ENCODE measurements around the gene PRRG3. TPM values are rescaled to one million over a fixed set of nuclear protein-coding genes. Genes with fewer than 3 reads are reported as not detected.

Gene PRRG3
- total and polyA plus RNA-seq, 8 donors, result 0.10 to 7.3 (median 0.14) TPM; not detected in 3

DNA sequence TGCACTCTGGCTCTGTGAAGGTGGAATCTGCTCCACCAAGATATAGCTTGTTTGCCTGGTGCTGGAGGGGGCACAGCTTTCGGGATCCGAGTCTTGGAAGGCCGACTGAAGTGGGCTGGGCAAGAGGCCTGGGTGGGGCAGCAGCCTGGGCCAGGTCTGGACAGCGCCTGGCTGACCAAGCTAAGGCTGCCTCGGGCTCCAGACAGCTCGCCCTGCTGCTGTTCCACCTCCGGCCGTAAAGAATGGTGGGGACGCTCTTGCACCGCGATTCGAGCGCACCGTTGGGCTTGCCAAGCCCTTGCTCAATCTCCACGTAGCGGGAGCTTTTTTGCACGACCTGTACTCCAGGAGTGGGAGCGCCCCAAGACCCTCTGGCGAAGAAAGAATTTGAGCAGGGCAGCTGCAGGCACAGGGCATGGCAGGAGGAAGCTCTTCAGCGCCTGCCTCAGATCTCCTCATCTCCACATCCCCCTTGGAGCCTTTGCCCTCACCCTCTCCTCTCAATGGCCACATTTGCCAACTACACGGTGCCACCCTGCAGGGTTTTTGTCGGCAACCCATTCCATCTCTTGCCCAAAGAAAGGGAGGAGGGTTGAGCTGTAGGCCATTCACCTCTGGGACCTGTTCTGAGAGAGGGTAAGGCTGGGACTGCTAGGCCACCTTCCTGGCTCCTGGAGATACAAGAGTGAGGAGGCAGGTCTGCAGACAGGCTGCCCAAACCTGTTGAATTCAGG, 58.2 kb downstream of the PRRG3 start:
- DNase-seq, result peak; percentile 35 to 76
- WGBS, 5 donors, result 11 to 33% (median 17%) methylated on average over 2 to 22 of the region's 22 CpGs
- no peaks in the 10 kb centered on the region for H3K36me3 ChIP-seq
- intact Hi-C loops (cut with DNase I; ENCODE audit: low total_unique reads), result loop anchor here (10.0 kb wide), 1 partner anchor 881 kb away; the partner anchor contains the start of gene GABRQ
- H3K9me3 ChIP-seq, result no peaks in the 10 kb centered on the region
- TF ChIP-seq POLR2AphosphoS5 (IDR thresholded peaks at IDR 0.05), result no peak
- TF ChIP-seq EP300 (IDR thresholded peaks at IDR 0.05), result no peak
- TF ChIP-seq, protein P1, sequence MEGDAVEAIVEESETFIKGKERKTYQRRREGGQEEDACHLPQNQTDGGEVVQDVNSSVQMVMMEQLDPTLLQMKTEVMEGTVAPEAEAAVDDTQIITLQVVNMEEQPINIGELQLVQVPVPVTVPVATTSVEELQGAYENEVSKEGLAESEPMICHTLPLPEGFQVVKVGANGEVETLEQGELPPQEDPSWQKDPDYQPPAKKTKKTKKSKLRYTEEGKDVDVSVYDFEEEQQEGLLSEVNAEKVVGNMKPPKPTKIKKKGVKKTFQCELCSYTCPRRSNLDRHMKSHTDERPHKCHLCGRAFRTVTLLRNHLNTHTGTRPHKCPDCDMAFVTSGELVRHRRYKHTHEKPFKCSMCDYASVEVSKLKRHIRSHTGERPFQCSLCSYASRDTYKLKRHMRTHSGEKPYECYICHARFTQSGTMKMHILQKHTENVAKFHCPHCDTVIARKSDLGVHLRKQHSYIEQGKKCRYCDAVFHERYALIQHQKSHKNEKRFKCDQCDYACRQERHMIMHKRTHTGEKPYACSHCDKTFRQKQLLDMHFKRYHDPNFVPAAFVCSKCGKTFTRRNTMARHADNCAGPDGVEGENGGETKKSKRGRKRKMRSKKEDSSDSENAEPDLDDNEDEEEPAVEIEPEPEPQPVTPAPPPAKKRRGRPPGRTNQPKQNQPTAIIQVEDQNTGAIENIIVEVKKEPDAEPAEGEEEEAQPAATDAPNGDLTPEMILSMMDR (IDR thresholded peaks at IDR 0.05), result peak in 5 of 7 experiments; percentile 56 to 70 (median 64)
- no peak for TF ChIP-seq POLR2A (IDR thresholded peaks at IDR 0.05)
- peaks cover 0 to 8% (median 0%) of the 10 kb centered on the region in 4 donors for H3K4me1 ChIP-seq
- peaks cover 0 to 17% (median 0%) of the 10 kb centered on the region in 3 donors for H3K27me3 ChIP-seq
- no peak overlapping the region for H3K27ac ChIP-seq
- H3K4me3 ChIP-seq, result no peak overlapping the region

GRCh38 chrX:151754047-151754429, 58.8 kb downstream of the PRRG3 start:
- no peak overlapping the region for H3K4me3 ChIP-seq
- no peaks in the 10 kb centered on the region for H3K36me3 ChIP-seq
- no peak overlapping the region for H3K27ac ChIP-seq
- no peak for TF ChIP-seq POLR2AphosphoS5 (IDR thresholded peaks at IDR 0.05)
- TF ChIP-seq EP300 (IDR thresholded peaks at IDR 0.05), result no peak
- TF ChIP-seq, protein P1 (IDR thresholded peaks at IDR 0.05), result no peak
- DNase-seq, result no peak
- WGBS, 5 donors, result 53 to 76% (median 57%) methylated on average over 5 to 6 of the region's 6 CpGs
- peaks cover 0 to 8% (median 0%) of the 10 kb centered on the region in 4 donors for H3K4me1 ChIP-seq
- peaks cover 0 to 17% (median 0%) of the 10 kb centered on the region in 3 donors for H3K27me3 ChIP-seq
- no peaks in the 10 kb centered on the region for H3K9me3 ChIP-seq
- intact Hi-C loops (cut with DNase I; ENCODE audit: low total_unique reads), result loop anchor here (10.0 kb wide), 1 partner anchor 881 kb away; the partner anchor contains the start of gene GABRQ

DNA sequence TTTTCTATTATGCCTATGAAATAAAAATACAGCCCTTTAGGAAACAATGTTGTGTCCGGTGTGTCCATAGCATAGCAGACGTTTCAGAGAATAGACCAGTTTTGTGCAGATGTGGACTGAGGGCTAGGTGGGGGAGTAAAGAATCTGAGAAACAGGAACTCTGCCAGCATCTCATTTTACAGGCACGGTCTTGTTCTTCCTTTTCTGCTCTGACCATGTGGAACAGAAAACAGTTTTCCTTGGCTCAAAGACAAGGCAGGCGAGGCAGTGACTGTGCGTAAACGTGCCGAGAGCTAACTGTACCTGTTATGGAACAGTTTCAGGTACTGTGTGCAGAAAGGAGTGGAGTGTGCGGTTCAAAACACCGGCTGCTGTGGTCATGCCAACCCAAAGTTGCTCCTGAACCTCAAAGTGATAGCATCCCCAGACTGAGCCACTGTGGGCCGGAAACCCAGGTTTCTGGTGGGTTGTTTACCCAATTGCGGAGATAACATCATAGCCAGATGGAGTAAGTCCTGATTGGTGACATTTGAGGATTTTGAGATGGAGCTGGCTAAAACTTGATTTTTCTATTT, 59.5 kb downstream of the PRRG3 start:
- peaks cover 0 to 8% (median 0%) of the 10 kb centered on the region in 4 donors for H3K4me1 ChIP-seq
- intact Hi-C loops (cut with DNase I; ENCODE audit: low total_unique reads), result loop anchor here (10.0 kb wide), 1 partner anchor 880 kb away; the partner anchor contains the start of gene GABRQ
- DNase-seq, result no peak
- H3K27me3 ChIP-seq, result peaks cover 0 to 13% (median 0%) of the 10 kb centered on the region in 3 donors
- H3K36me3 ChIP-seq, result no peaks in the 10 kb centered on the region
- 73 to 79% (median 74%) methylated on average over 11 of the region's 11 CpGs for WGBS, 5 donors
- no peak overlapping the region for H3K27ac ChIP-seq
- no peak for TF ChIP-seq POLR2AphosphoS5 (IDR thresholded peaks at IDR 0.05)
- TF ChIP-seq, protein P1 (IDR thresholded peaks at IDR 0.05), result no peak
- TF ChIP-seq POLR2A (IDR thresholded peaks at IDR 0.05), result no peak
- no peak for TF ChIP-seq EP300 (IDR thresholded peaks at IDR 0.05)
- no peaks in the 10 kb centered on the region for H3K9me3 ChIP-seq
- no peak overlapping the region for H3K4me3 ChIP-seq

Other genes with a start within 250 kb of the PRRG3 start
- not detected for gene PASD1, start 131.8 kb upstream of the PRRG3 start, total RNA-seq
- gene PASD1, start 131.8 kb upstream of the PRRG3 start, polyA plus RNA-seq, result not detected
- gene FATE1, start 20.6 kb downstream of the PRRG3 start, total RNA-seq, result not detected
- gene FATE1, start 20.6 kb downstream of the PRRG3 start, polyA plus RNA-seq, result under 1 TPM in 1 of 3 donors, not detected in 2; 0.31 TPM
- not detected for gene CNGA2, start 39.3 kb downstream of the PRRG3 start, total RNA-seq
- gene CNGA2, start 39.3 kb downstream of the PRRG3 start, polyA plus RNA-seq, result not detected
- gene MAGEA4, start 217.4 kb downstream of the PRRG3 start, total RNA-seq, result not detected
- gene MAGEA4, start 217.4 kb downstream of the PRRG3 start, polyA plus RNA-seq, result not detected